GM19467 (cell line): ENCODE data around the gene SAMD5.

Experiments
- ATAC-seq: cut with Tn5 transposase; IDR thresholded peaks from one replicate; pipeline ENCODE4 v1.9.1; 2021; ENCODE audit warnings: mild to moderate bottlenecking, moderate library complexity; ENCODE audit not compliant: unreplicated experiment

Gene SAMD5

DNA sequence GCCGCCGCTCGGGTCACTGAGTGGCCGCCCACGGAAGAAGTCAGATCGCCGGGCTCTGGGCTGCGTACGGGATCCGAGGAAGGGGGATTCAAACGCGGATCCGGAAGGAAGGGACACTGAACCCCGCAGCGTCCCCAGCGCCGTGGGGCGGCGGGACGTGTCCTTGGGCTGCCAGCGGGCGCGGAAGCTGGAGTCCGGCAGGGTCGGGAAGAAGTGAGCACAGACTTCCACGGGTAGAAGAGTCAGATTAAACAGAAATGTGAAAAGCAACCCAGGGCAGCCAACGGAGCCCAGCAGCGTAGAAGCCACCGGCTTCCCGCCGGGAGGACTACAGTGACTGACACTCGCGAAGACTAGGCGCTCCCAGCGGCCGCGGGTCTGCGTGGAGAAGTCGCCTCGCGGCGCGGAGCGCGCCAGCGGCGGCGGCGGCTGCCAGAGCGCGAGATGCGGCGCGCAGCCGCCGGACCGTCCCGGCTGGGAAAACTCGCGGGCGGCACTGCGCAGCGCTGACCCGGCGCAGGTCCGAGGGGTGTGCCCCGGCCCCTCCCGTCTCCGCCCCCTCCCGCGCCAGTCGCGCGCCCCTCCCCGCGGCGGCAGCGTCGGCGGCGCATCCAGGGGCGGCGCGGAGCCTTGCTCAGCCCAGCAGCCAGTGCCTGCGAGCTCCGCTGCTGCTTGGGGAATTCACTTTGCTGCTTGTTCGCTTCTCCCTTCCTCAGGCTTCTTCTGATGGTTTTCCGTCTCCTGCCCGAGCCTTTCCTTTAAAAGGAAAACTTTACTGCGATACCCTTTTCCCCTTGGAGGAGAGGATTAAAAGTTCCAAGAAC, at the start of gene SAMD5:
SAMD5 (plus strand) TSS at position 649 of the 824 bp plus-strand sequence. CDS start 239 bp downstream, outside the sequence.
- peak; percentile 60 for ATAC-seq

- ATAC-seq = no peak
Observed at GRCh38 chr6:147459780-147460179, 48.7 kb upstream of the SAMD5 start.

GRCh38 chr6:147463651-147464050, 44.8 kb upstream of the SAMD5 start:
- ATAC-seq = no peak

DNA sequence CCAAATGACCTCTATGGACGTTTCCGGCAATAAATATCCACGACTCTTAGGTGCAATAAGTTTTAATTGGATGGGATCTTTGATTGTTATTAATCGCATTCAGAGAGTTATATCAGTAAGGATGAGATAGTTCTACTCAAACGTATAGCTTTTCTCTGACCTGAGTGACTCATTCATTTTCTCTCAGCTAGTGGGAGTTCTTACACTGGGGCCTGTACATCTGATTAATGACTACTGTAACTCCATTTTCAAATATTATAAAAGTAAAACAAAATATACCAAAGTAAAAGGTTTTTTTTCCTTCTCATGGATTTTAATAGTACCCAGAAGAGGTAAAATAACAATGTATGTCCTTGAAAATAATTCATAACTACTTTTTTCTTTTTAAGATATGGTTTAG, 41.1 kb upstream of the SAMD5 start:
- ATAC-seq = no peak

- no peak for ATAC-seq
Observed at GRCh38 chr6:147467886-147468285, 40.6 kb upstream of the SAMD5 start.

- no peak for ATAC-seq
Observed at GRCh38 chr6:147468634-147469033, 39.9 kb upstream of the SAMD5 start.

- no peak for ATAC-seq
Observed at GRCh38 chr6:147479857-147480256, 28.6 kb upstream of the SAMD5 start.

DNA sequence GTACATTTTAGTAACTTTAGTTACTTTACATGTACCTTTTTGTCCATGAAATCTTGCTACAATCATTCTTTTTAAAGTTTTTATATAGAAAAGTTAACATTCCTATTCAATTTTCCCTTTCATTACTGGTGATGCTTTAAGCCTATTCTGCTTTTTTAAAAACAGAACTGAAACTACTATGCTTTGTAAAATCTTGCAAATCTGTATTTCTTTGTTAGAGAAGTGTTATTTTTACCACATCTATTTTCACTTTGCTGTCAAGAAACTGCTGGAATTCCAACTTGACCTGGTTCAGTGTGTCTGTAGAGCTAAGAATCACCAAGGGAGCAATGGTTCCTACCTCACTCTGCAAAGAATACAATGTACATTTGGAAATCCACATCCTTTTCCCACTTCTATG, 21.8 kb upstream of the SAMD5 start:
- ATAC-seq = no peak

DNA sequence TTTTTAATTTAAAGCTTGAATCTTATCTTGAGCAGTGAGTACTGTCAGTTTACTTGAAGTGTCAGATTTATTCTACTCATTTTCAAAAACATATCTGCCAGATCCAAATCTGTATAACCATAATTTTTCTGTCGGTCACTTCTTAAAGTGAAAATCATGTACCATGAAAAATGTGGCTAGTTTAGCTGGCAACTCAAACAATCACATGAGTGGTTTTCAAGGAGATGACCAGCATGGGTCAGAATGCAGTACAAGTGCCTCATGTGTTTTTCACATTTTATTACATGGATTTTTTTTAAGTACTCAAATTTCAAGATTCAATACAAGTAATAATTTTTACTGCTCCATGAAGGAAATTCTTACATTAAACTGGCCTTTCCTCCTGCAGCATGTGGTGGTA, 11.0 kb upstream of the SAMD5 start:
- no peak for ATAC-seq

DNA sequence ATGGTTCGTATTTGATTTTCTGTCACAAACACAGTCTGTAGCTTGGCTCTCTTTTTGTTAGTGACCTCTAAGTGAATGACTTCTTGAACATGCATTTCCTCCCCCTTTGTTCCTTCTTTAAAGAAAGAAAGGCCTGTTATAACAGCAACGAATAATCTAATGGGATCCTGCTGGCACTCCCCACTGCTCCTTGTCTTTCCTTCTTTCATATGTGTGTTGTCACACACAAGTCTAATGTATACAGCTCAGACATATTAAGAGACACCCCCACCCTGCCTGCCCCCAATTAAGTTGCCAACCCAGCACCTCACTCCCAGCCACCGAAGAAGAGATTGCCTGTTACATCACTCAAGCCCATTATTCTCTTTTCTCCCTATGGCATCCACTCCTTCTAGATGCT, 4.9 kb upstream of the SAMD5 start:
- no peak for ATAC-seq

- ATAC-seq = no peak
Observed at GRCh38 chr6:147504848-147505247, 3.6 kb upstream of the SAMD5 start.

GRCh38 chr6:147506704-147507114, 1.8 kb upstream of the SAMD5 start:
- peak; percentile 38 for ATAC-seq

DNA sequence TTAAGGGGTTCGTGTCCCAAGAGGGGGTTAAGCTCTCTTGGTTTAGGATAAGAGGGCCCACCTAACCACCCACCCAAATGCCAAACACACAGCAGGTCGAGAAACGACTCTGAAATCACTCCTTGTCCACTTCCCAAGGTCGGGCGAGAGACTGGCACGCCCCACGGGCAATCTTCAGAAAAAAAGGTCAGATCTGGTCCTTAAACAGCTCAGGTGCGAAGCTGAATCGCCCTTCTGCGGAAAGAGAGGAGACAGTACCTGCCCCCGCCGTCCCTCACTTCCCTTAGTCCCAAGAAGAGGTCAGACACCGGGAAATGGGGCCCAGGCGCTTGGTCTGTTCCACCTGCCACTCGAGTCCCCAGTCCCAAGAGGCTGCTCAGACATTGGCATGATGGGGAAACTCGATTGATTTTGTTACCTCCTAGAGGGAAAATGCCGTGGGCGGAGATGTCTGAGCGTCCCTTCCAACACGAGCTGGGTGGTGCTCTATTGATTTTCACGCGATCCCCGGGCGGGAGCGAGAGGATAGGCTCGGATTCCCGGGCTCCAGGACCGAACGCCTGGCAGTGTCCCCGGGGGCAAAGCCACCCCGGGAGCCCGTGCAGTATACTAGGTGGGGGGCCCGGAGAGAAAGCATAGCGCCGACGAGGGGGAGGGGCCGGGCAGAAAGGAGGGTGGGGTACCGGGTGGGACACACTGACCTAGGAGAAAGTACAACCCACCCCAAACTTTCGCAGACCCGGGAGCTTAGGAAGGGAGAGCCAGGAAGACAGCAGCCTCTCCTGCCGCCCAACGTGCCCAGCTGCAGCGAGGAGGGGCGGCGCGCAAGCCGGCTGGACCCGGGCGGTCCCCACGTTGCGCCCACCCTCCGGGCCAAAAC, 1.1 kb upstream of the SAMD5 start:
- no peak for ATAC-seq

GRCh38 chr6:147508866-147509608, 547 bp downstream of the SAMD5 start:
- no peak for ATAC-seq

GRCh38 chr6:147509891-147510290, 1.4 kb downstream of the SAMD5 start:
- ATAC-seq = peak; percentile 60

DNA sequence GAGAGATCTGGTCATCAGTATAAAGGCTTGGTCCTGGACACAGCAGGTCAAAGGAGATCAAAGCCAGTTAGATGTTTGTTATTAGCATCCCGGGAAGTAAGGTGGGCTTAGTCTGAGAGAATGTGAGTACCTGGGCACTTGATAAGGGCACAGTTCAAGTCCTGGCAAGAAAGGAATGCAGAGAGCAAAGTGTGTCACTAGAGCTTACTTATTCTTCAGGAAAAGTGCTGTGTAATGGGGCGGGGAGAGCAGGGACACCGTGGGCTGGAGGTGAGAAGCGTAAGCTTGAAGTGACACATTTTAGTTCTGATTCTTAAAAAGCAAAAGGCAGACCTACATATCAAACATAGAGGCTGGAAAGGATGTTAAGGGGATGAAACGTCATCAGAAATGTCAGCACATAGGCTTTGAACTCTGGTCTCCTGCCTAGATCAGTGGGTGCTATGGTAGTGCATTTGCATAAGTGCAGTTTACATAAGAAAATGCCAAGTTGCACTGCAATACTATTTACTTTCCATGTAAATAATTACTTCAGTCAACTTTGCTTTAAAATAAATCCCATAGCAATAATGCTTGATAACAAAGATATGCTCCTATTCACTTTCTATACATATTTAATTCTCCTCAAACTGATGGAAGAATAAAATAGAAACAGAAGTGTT, 2.6 kb downstream of the SAMD5 start:
- ATAC-seq = no peak

- no peak for ATAC-seq
Observed at GRCh38 chr6:147514831-147515230, 6.3 kb downstream of the SAMD5 start.

DNA sequence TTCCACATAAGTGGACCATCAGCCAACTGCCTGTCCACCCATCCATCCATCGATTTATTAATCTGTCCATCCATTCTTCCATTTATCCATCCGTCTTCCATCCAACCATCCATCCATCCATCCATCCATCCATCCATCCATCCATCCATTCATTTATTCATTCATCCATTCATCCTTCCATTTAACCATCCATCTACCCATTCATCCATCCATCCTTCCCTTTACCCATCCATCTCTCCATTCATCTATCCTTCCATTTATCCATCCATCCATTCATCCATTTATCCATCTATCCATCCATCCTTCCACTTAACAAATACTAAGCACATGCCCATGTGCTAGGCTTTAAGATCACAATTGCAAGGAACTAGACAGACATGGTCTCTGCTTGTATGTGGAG, 6.8 kb downstream of the SAMD5 start:
- ATAC-seq = no peak

DNA sequence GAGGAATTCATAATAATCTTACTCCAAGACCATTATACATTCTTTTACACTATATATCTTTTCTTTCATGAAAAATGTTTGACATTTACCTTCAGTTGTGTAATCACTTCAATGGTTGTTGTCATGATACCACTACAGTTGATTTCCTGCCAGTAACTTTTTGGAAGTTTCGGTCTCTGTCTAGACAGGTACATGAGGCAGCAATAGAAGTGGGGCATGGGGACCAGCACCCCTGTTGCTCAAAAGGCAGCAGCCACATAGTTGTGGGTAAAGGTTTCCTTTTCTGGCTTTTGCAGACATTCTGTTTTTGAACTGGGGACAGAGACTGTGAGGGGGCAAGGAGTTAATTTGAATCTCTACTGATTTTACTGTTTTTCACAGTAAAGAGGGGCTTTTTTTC, 14.1 kb downstream of the SAMD5 start:
- no peak for ATAC-seq

DNA sequence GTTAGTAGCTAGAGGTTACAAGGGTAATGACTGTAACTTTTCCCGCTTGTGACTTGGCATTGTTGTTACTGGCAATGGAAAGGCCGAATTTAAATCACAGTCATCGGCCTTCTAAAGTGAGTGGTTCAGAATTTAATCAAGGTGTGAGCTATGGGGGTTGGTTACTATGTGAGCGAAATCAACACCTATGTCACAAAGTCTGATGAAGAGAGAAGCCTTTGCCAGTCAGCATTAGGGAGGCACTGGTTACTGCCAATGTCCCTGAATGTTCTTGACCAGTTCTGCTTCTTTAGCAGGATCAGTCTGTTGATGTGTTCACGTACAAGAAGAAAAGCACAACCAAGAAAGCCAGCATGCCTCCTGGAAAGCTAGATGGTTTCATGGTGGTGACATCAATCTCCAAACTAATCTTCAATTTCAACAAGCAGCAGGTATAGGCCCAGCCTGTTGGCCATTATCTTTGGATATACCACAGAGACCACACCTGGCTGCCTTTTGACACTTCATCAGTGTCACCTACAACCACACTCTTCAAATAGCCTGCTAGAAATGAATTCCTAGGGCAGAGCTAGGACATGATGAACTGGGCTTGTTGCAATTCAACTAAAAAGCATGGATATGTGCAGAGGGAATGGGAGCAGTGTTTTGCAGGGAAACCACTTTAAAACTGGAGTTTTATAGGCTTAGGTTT, 17.2 kb downstream of the SAMD5 start:
- no peak for ATAC-seq
